ENCODE results near the gene AMIGO3.

DNA sequence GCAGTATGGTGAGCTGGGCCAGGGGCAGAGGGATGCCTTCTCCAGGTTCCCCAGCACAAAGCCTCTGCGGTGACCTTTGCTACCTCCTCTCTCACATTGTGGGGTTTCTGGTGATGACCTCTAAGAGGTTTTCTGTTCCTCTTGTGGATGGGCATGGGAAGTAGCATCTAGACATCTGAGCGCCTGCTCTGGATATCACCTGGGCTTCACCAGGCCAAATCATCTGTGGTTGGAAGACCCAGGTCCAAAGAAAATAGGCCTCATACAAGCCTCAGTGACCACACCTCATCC, 38.3 kb downstream of the AMIGO3 start:
- TF ChIP-seq POLR2A (IDR thresholded peaks at IDR 0.05) (no peak), EP300 (IDR thresholded peaks at IDR 0.05) (no peak)

Measured in gastroesophageal sphincter (tissue), 2 donors.